ENCODE measurements around the gene ABCC8.

DNA sequence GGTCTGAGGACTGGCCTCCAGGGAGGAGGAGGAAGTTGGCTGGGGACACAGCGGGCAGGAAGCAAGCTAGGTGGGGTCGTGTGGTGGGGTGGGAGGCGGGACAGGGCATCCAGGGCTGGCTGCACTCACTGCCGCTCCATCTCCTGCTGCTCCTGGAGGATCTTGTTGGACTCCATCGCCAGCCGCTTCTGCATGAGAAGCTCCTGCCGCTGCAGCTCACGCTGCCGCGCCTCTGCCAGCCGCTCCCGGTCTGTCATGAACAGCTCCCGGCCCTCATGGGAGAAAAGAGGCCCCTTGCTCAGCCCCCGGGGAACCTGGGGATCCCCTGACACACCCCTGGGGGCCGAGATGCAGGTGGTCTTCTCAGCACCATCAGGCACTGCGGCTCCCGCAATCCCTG lies 46.0 kb upstream of the ABCC8 start:
- TF ChIP-seq CTCF (IDR thresholded peaks at IDR 0.05; ENCODE audit: low read length) (no peak), EZH2 (IDR thresholded peaks at IDR 0.05; ENCODE audit: borderline replicate concordance, low read length) (no peak)

Data from OCI-LY1 (cell line).